Endothelial cell of umbilical vein (primary cell): ENCODE measurements around the gene ASPHD2. TPM values are rescaled to one million over a fixed set of nuclear protein-coding genes. Genes with fewer than 3 reads are reported as not detected.

Experiments used
- BruUV-seq: library from RNA; stranded (reverse); fragments of 400-500 nt; replicated peaks from 2 replicates; lab custom pipeline; 2021; lab: Mats Ljungman, UMichigan
- CTCF ChIA-PET: fragments of 300-600, 350-600 bp; sonication (Branson Sonifier 250); formaldehyde crosslinking; loops from one replicate; lab custom pipeline; 2021; ENCODE audit warnings: antibody characterized with exemption, inconsistent platforms; lab: Charles Lee
- POLR2A ChIA-PET: fragments of 300-600, 350-600 bp; sonication (Branson Sonifier 250); formaldehyde crosslinking; loops from one replicate; lab custom pipeline; 2021; ENCODE audit warnings: antibody characterized with exemption, inconsistent platforms; lab: Charles Lee
- DNase-seq: peaks from one replicate; pipeline ENCODE4 v3.0.0-alpha.2; 2011; ENCODE audit warnings: low read depth, low spot score
- FAIRE-seq: peaks from 2 replicates; lab custom pipeline; 2011; peaks lifted over from hg19 to GRCh38; lab: Jason Lieb, UNC
- H2AFZ ChIP-seq: 2 replicates; pipeline ENCODE4 v1.6.0; 2012; ENCODE audit warnings: low read depth, low read length, control low read depth, inconsistent platforms
- H3K27ac ChIP-seq: 2 replicates; pipeline ENCODE4 v1.5.1; 2011; ENCODE audit warnings: low read depth, mild to moderate bottlenecking, control low read depth, low read length, moderate library complexity; ENCODE audit not compliant: insufficient read depth
- H3K27me3 ChIP-seq, 2 experiments: 2 replicates each; pipeline versions ENCODE4 v1.6.0 to v1.6.1; 2011; ENCODE audit warnings: low read length in 2 of 2, mixed read lengths in 1 of 2; ENCODE audit not compliant: control insufficient read depth in 2 of 2, insufficient read depth in 2 of 2
- H3K36me3 ChIP-seq, 2 experiments: 2 replicates in 1 of 2; 3 replicates in 1 of 2; pipeline ENCODE4 v1.5.1; 2011; ENCODE audit warnings: low read length in 2 of 2, mild to moderate bottlenecking in 1 of 2, moderate library complexity in 1 of 2; ENCODE audit not compliant: control insufficient read depth in 2 of 2, insufficient read depth in 2 of 2; ENCODE audit errors: extremely low read depth in 1 of 2
- H3K4me1 ChIP-seq: 3 replicates; pipeline ENCODE4 v1.5.1; 2011; ENCODE audit warnings: mild to moderate bottlenecking, low read length; ENCODE audit not compliant: control insufficient read depth, insufficient read depth; ENCODE audit errors: extremely low read depth
- H3K4me2 ChIP-seq: 2 replicates; pipeline ENCODE4 v1.6.1; 2011; ENCODE audit warnings: low read length, control low read depth, mixed read lengths; ENCODE audit not compliant: insufficient read depth
- H3K4me3 ChIP-seq, 3 experiments: fragments of 200-600 bp in 1 of 3; sonication (generic), shearing (Covaris generic) in 1 of 3; replicated peaks in 1 of 3; 2 replicates each; pipeline ENCODE4 v1.5.1; 2011 to 2016; ENCODE audit warnings: control low read depth in 3 of 3, low read length in 3 of 3, mild to moderate bottlenecking in 2 of 3, inconsistent platforms in 1 of 3, low read depth in 1 of 3, moderate library complexity in 1 of 3; ENCODE audit not compliant: insufficient read depth in 1 of 3
- H3K79me2 ChIP-seq: 2 replicates; pipeline ENCODE4 v1.6.0; 2012; ENCODE audit warnings: low read length, inconsistent platforms; ENCODE audit not compliant: control insufficient read depth, insufficient read depth
- H3K9ac ChIP-seq: replicated peaks from 2 replicates; pipeline ENCODE3; 2011; ENCODE audit warnings: low read length, control low read depth; ENCODE audit not compliant: insufficient read depth; ENCODE audit errors: extremely low read depth
- H3K9me1 ChIP-seq: replicated peaks from 3 replicates; pipeline ENCODE4 v1.6.0; 2011; ENCODE audit warnings: mild to moderate bottlenecking, low read length; ENCODE audit not compliant: control insufficient read depth, insufficient read depth; ENCODE audit errors: extremely low read depth
- H3K9me3 ChIP-seq: replicated peaks from 2 replicates; pipeline ENCODE4 v1.5.1; 2012; ENCODE audit warnings: low read length, inconsistent platforms; ENCODE audit not compliant: control insufficient read depth, insufficient read depth
- H4K20me1 ChIP-seq: replicated peaks from 2 replicates; pipeline ENCODE3; 2011; ENCODE audit warnings: mild to moderate bottlenecking, low read length; ENCODE audit not compliant: control insufficient read depth, insufficient read depth; ENCODE audit errors: extremely low read depth
- EZH2 ChIP-seq: IDR thresholded peaks from 2 replicates; pipeline ENCODE4 v1.6.1; 2012; ENCODE audit warnings: borderline replicate concordance, low read depth, mild to moderate bottlenecking, moderate library complexity, low read length, inconsistent platforms; ENCODE audit not compliant: severe bottlenecking
- FOS ChIP-seq: IDR thresholded peaks from 2 replicates; pipeline ENCODE4 v1.6.1; 2011; ENCODE audit warnings: mild to moderate bottlenecking, low read length, moderate library complexity, borderline replicate concordance; ENCODE audit not compliant: insufficient read depth
- GATA2 ChIP-seq: IDR thresholded peaks from 2 replicates; pipeline ENCODE4 v1.7.0; 2011; ENCODE audit warnings: low read depth, mild to moderate bottlenecking, moderate library complexity, mixed read lengths, low read length; ENCODE audit not compliant: insufficient read length, insufficient read depth
- JUN ChIP-seq: IDR thresholded peaks from 2 replicates; pipeline ENCODE4 v1.6.1; 2011; ENCODE audit warnings: borderline replicate concordance, low read depth; ENCODE audit not compliant: insufficient read length, insufficient read depth
- MYC ChIP-seq: IDR thresholded peaks from one replicate; pipeline ENCODE4 v1.6.1; 2011; ENCODE audit warnings: mild to moderate bottlenecking, low read depth, low read length
- POLR2A ChIP-seq: IDR thresholded peaks from 2 replicates; pipeline ENCODE4 v1.6.1; 2012; ENCODE audit warnings: low read depth, mild to moderate bottlenecking, control low read depth, low read length
- POLR2AphosphoS5 ChIP-seq: IDR thresholded peaks from 2 replicates; pipeline ENCODE4 v1.6.1; 2012; ENCODE audit warnings: low read depth, mild to moderate bottlenecking, control low read depth, low read length, moderate library complexity; ENCODE audit not compliant: insufficient read depth
- dilution Hi-C: fragments of 300-500 bp; cut with MboI; formaldehyde crosslinking; loops from one replicate; pipeline ENCODE4 v1.15.0; 2019; ENCODE audit warnings: low sequenced_read_pairs; ENCODE audit not compliant: extremely low pct_ligation_motif_present
- intact Hi-C: fragments of 100-400 bp; cut with micrococcal nuclease; formaldehyde crosslinking; loops from one replicate; pipeline ENCODE4 v1.10.0; 2022
- polyA plus RNA-seq, 4 experiments: library from polyadenylated mRNA; depleted of rRNA in 3 of 4; stranded (reverse) in 3 of 4; unstranded in 1 of 4; fragments of >200 nt; gene quantifications; 2 replicates each; pipeline versions ENCODE4 v1.2.1 to v1.2.3, GENCODE V29; 2011 to 2012; ENCODE audit warnings: missing spikeins in 1 of 4
- total RNA-seq: library from RNA; stranded (reverse); gene quantifications from 2 replicates; pipeline ENCODE4 v1.2.3, GENCODE V29; 2021
- TF ChIP-seq, protein P1 (sequence below): IDR thresholded peaks from 2 replicates; pipeline ENCODE4 v1.6.1; 2011; ENCODE audit not compliant: insufficient read depth, insufficient read length
- TF ChIP-seq, protein P2 (sequence below), 2 donors: IDR thresholded peaks; 1 replicate in 1 of 2; 2 replicates in 1 of 2; pipeline ENCODE4 v1.5.1; 2011; ENCODE audit warnings: low read length in 2 of 2, mild to moderate bottlenecking in 2 of 2, moderate library complexity in 2 of 2, control low read depth in 1 of 2, inconsistent platforms in 1 of 2, low read depth in 1 of 2; ENCODE audit not compliant: insufficient read depth in 1 of 2; ENCODE audit errors: extremely low read depth in 1 of 2

Gene ASPHD2
- total and polyA plus RNA-seq, 2 donors (not counting 3 experiments of a cell fraction or from before 2014, with no cell fraction given), result 4.8 to 5.5 TPM

DNA sequence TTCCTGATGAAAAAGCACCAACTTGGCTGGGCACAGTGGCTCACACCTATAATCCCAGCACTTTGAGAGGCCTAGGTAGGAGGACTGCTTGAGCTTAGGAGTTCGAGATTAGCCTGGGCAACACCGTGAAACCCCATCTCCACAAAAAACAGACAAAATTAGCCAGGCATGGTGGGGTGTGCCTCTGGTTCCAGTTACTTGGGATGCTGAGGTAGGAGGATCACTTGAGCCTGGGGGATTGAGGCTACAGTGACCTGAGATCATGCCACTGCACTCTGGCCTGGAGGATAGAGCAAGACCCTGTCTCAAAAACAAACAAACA, 51.5 kb downstream of the ASPHD2 start:
- CTCF ChIA-PET, result interaction anchor here (1.3 kb wide), 1 partner anchor 9 kb away, joined by 3 read pairs; no protein-coding TSS in a partner anchor
- Histone ChIP-seq H3K27ac (no peak overlapping the region), H4K20me1 (no peaks in the 10 kb centered on the region), H3K4me1 (peaks cover 23% of the 10 kb centered on the region), H3K4me3 (no peak overlapping the region), H3K79me2 (peaks cover 37% of the 10 kb centered on the region), H3K27me3 (no peaks in the 10 kb centered on the region), H3K9ac (no peak overlapping the region), H3K9me1 (no peaks in the 10 kb centered on the region), H2AFZ (no peak overlapping the region), H3K9me3 (no peaks in the 10 kb centered on the region), H3K36me3 (peaks cover 5 to 11% of the 10 kb centered on the region in 2 experiments), H3K4me2 (no peak overlapping the region)
- dilution Hi-C loops, result no loop called here
- intact Hi-C loops, result no loop called here
- POLR2A ChIA-PET, result no interaction called here
- no TSS peak for BruUV-seq
- TF ChIP-seq POLR2AphosphoS5 (no peak), MYC (no peak), GATA2 (no peak), EZH2 (no peak), POLR2A (no peak), FOS (no peak), JUN (no peak)
- TF ChIP-seq, protein P1, sequence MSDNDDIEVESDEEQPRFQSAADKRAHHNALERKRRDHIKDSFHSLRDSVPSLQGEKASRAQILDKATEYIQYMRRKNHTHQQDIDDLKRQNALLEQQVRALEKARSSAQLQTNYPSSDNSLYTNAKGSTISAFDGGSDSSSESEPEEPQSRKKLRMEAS, result no peak
- TF ChIP-seq, protein P2, sequence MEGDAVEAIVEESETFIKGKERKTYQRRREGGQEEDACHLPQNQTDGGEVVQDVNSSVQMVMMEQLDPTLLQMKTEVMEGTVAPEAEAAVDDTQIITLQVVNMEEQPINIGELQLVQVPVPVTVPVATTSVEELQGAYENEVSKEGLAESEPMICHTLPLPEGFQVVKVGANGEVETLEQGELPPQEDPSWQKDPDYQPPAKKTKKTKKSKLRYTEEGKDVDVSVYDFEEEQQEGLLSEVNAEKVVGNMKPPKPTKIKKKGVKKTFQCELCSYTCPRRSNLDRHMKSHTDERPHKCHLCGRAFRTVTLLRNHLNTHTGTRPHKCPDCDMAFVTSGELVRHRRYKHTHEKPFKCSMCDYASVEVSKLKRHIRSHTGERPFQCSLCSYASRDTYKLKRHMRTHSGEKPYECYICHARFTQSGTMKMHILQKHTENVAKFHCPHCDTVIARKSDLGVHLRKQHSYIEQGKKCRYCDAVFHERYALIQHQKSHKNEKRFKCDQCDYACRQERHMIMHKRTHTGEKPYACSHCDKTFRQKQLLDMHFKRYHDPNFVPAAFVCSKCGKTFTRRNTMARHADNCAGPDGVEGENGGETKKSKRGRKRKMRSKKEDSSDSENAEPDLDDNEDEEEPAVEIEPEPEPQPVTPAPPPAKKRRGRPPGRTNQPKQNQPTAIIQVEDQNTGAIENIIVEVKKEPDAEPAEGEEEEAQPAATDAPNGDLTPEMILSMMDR (IDR thresholded peaks at IDR 0.05; ENCODE audit: extremely low read depth in 1 of 2, insufficient read depth in 1 of 2, low read depth in 1 of 2, low read length in 2 of 2), result no peak
- DNase-seq (no peak), FAIRE-seq (no peak)
